OCI-LY7 (cell line): ENCODE data around the gene KRTAP3-3. TPM values are rescaled to one million over a fixed set of nuclear protein-coding genes. Genes with fewer than 3 reads are reported as not detected.

Source experiments
- BruUV-seq: library from RNA; stranded (reverse); fragments of 400-500 nt; replicated peaks from 2 replicates; lab custom pipeline; 2021; lab: Mats Ljungman, UMichigan
- CTCF ChIA-PET: fragments of 300-600 bp; sonication (Branson Sonifier 250); formaldehyde crosslinking; loops from one replicate; lab custom pipeline; 2022; ENCODE audit warnings: antibody characterized with exemption; ENCODE audit not compliant: unreplicated experiment; lab: Charles Lee
- POLR2A ChIA-PET: fragments of 300-600 bp; sonication (Branson Sonifier 250); formaldehyde crosslinking; loops from one replicate; lab custom pipeline; 2022; ENCODE audit warnings: antibody characterized with exemption; lab: Charles Lee
- DNase-seq: peaks from one replicate; pipeline ENCODE4 v3.0.0-alpha.2; 2015; ENCODE audit warnings: low spot score
- H2AFZ ChIP-seq: fragments of 200-600 bp; sonication (generic), shearing (Covaris generic); 2 replicates; pipeline ENCODE4 v1.6.1; 2014; ENCODE audit warnings: mild to moderate bottlenecking, antibody characterized with exemption, low read length, moderate library complexity
- H3K27ac ChIP-seq: fragments of 200-600 bp; sonication (generic); 2 replicates; pipeline ENCODE4 v1.5.1; 2014; ENCODE audit warnings: mixed run types, low read depth, mild to moderate bottlenecking, moderate library complexity, low read length, inconsistent platforms; ENCODE audit not compliant: poor library complexity, severe bottlenecking
- H3K36me3 ChIP-seq: fragments of 200-600 bp; sonication (generic); 2 replicates; pipeline ENCODE4 v1.6.1; 2014; ENCODE audit warnings: mild to moderate bottlenecking, antibody characterized with exemption, low read length, moderate library complexity, mixed read lengths; ENCODE audit not compliant: insufficient read depth
- H3K4me1 ChIP-seq: fragments of 200-600 bp; sonication (generic); 2 replicates; pipeline ENCODE4 v1.5.1; 2014; ENCODE audit warnings: mild to moderate bottlenecking, low read length; ENCODE audit not compliant: insufficient read depth, poor library complexity, severe bottlenecking
- H3K4me2 ChIP-seq: fragments of 200-600 bp; sonication (generic); 2 replicates; pipeline ENCODE4 v1.6.1; 2014; ENCODE audit warnings: mild to moderate bottlenecking, low read length
- H3K4me3 ChIP-seq: fragments of 200-600 bp; sonication (generic); 2 replicates; pipeline ENCODE4 v1.5.1; 2014; ENCODE audit warnings: mild to moderate bottlenecking, low read depth, low read length; ENCODE audit not compliant: poor library complexity, severe bottlenecking
- H3K79me2 ChIP-seq: fragments of 200-600 bp; sonication (generic); 2 replicates; pipeline ENCODE4 v1.6.1; 2016; ENCODE audit warnings: low read depth, mild to moderate bottlenecking, low read length, moderate library complexity, mixed read lengths; ENCODE audit not compliant: insufficient read depth
- H3K9me2 ChIP-seq: fragments of 200-600 bp; sonication (generic); 2 replicates; pipeline ENCODE4 v1.6.1; 2016; ENCODE audit warnings: mild to moderate bottlenecking, low read length, mixed read lengths; ENCODE audit not compliant: insufficient read depth
- H3K9me3 ChIP-seq: fragments of 200-600 bp; sonication (generic); 2 replicates; pipeline ENCODE4 v1.6.1; 2014; ENCODE audit warnings: mild to moderate bottlenecking, mixed run types, low read length, mixed read lengths
- H4K20me1 ChIP-seq: fragments of 200-600 bp; sonication (generic); 2 replicates; pipeline ENCODE4 v1.6.1; 2014; ENCODE audit warnings: mild to moderate bottlenecking, antibody characterized with exemption, low read length, moderate library complexity, mixed read lengths; ENCODE audit not compliant: insufficient read depth
- CTCF ChIP-seq: fragments of 200-600 bp; sonication (generic); conservative IDR thresholded peaks from 2 replicates; pipeline ENCODE4 v1.5.1; 2014; ENCODE audit warnings: mild to moderate bottlenecking, antibody characterized with exemption, low read length, moderate library complexity, mixed read lengths
- EZH2phosphoT487 ChIP-seq: fragments of 200-600 bp; sonication (generic); IDR thresholded peaks from 2 replicates; pipeline ENCODE4 v1.6.1; 2018; ENCODE audit warnings: low read depth, borderline replicate concordance, mild to moderate bottlenecking, mixed run types, antibody characterized with exemption, low read length, moderate library complexity, mixed read lengths
- intact Hi-C: fragments of 100-400 bp; cut with micrococcal nuclease; formaldehyde crosslinking; loops from one replicate; pipeline ENCODE4 v1.10.0; 2022; ENCODE audit not compliant: unreplicated experiment
- total RNA-seq, 2 experiments: library from RNA; depleted of rRNA in 1 of 2; stranded (reverse); fragments of >200 nt in 1 of 2; shearing (Covaris generic) in 1 of 2; gene quantifications; 2 replicates each; pipeline ENCODE4 v1.2.3, GENCODE V29; 2014 to 2022

KRTAP3-3 gene
- total RNA-seq, 2 experiments from 2014 or later: not detected

DNA sequence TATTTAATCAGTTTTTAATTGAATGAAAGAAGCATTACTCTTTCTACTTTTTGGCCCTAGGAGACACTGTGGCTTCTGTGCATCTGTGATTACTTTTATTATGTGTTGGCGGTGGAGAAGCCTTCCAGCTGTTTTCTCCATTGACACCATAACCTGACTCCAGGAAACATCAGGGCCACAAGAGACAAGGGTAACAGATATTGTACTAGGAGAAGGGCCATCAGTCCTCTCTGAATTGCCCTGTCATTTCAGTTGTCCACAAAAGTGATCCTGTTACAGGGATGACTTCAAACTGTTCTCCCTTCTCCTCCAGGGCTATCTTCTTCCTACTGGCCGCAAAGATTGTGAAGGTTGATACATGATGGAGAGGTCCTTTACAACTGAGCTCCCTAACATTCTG, 41.8 kb downstream of the KRTAP3-3 start:
- no peak overlapping the region for H3K4me2 ChIP-seq
- intact Hi-C loops: no loop called here
- H3K79me2 ChIP-seq: no peaks in the 10 kb centered on the region
- TF ChIP-seq CTCF: no peak
- no peak for TF ChIP-seq EZH2phosphoT487
- H3K27ac ChIP-seq: no peak overlapping the region
- ChIA-PET POLR2A (no interaction called here), CTCF (no interaction called here)
- no peak for DNase-seq
- no peak overlapping the region for H3K4me3 ChIP-seq
- no TSS peak for BruUV-seq
- H3K9me2 ChIP-seq: no peaks in the 10 kb centered on the region
- H2AFZ ChIP-seq: no peak overlapping the region
- H4K20me1 ChIP-seq: no peaks in the 10 kb centered on the region
- H3K9me3 ChIP-seq: no peaks in the 10 kb centered on the region
- no peaks in the 10 kb centered on the region for H3K36me3 ChIP-seq
- no peaks in the 10 kb centered on the region for H3K4me1 ChIP-seq

GRCh38 chr17:40951011-40951622, 42.8 kb downstream of the KRTAP3-3 start:
- no peak overlapping the region for H2AFZ ChIP-seq
- no peak for DNase-seq
- no peak for TF ChIP-seq CTCF
- no peak for TF ChIP-seq EZH2phosphoT487
- H3K79me2 ChIP-seq: no peaks in the 10 kb centered on the region
- H3K9me2 ChIP-seq: no peaks in the 10 kb centered on the region
- POLR2A ChIA-PET: no interaction called here
- no peaks in the 10 kb centered on the region for H4K20me1 ChIP-seq
- no peaks in the 10 kb centered on the region for H3K36me3 ChIP-seq
- H3K4me2 ChIP-seq: no peak overlapping the region
- H3K9me3 ChIP-seq: no peaks in the 10 kb centered on the region
- H3K4me1 ChIP-seq: no peaks in the 10 kb centered on the region
- CTCF ChIA-PET: no interaction called here
- H3K27ac ChIP-seq: no peak overlapping the region
- intact Hi-C loops: no loop called here
- no TSS peak for BruUV-seq
- H3K4me3 ChIP-seq: no peak overlapping the region

- H3K36me3 ChIP-seq: no peaks in the 10 kb centered on the region
- CTCF ChIA-PET: no interaction called here
Observed at GRCh38 chr17:40950176-40950575, 43.8 kb downstream of the KRTAP3-3 start.

More at GRCh38 chr17:40950176-40950575, 43.8 kb downstream of the KRTAP3-3 start:
- H3K4me3 ChIP-seq: no peak overlapping the region
- no peak overlapping the region for H2AFZ ChIP-seq
- no peaks in the 10 kb centered on the region for H3K9me2 ChIP-seq
- H3K9me3 ChIP-seq: no peaks in the 10 kb centered on the region
- H4K20me1 ChIP-seq: no peaks in the 10 kb centered on the region
- no peak for TF ChIP-seq CTCF
- no peak for TF ChIP-seq EZH2phosphoT487
- no peak overlapping the region for H3K27ac ChIP-seq
- H3K4me2 ChIP-seq: no peak overlapping the region
- intact Hi-C loops: no loop called here
- H3K79me2 ChIP-seq: no peaks in the 10 kb centered on the region
- POLR2A ChIA-PET: no interaction called here
- BruUV-seq: no TSS peak
- no peaks in the 10 kb centered on the region for H3K4me1 ChIP-seq
- DNase-seq: no peak
